PFSK-1 (cell line): Measurements from ENCODE around the gene WDR64.

ENCODE experiments used
- FOXP2 ChIP-seq: optimal IDR thresholded peaks from 2 replicates; pipeline ENCODE3; 2011; ENCODE audit warnings: borderline replicate concordance, control low read depth, inconsistent platforms; ENCODE audit not compliant: insufficient read depth; ENCODE audit errors: extremely low read length, extremely low read depth
- POLR2AphosphoS5 ChIP-seq: IDR thresholded peaks from 2 replicates; pipeline ENCODE4 v1.6.1; 2012; ENCODE audit warnings: low read depth, mild to moderate bottlenecking, control low read depth, low read length, moderate library complexity
- REST ChIP-seq, 2 experiments: IDR thresholded peaks; 2 replicates each; pipeline versions ENCODE4 v1.6.1 to v1.8.0; 2011 to 2012; ENCODE audit warnings: low read depth in 2 of 2, low read length in 2 of 2, control low read depth in 1 of 2, inconsistent platforms in 1 of 2, mild to moderate bottlenecking in 1 of 2, moderate library complexity in 1 of 2; ENCODE audit not compliant: insufficient read depth in 1 of 2
- SIN3A ChIP-seq: IDR thresholded peaks from 2 replicates; pipeline ENCODE4 v1.6.1; 2012; ENCODE audit warnings: mild to moderate bottlenecking, low read length, moderate library complexity, borderline replicate concordance; ENCODE audit not compliant: insufficient read depth
- TAF1 ChIP-seq: IDR thresholded peaks from 2 replicates; pipeline ENCODE4 v1.6.1; 2012; ENCODE audit warnings: low read length, control low read depth, borderline replicate concordance; ENCODE audit not compliant: insufficient read depth

- TF ChIP-seq TAF1 = no peak
- TF ChIP-seq REST (IDR thresholded peaks at IDR 0.05; ENCODE audit: insufficient read depth in 1 of 2, low read depth in 2 of 2, low read length in 2 of 2) = no peak
- no peak for TF ChIP-seq SIN3A
- TF ChIP-seq POLR2AphosphoS5 = no peak
- TF ChIP-seq FOXP2 = no peak
Measured at GRCh38 chr1:241840164-241840563, 188.1 kb downstream of the WDR64 start.
